ENCODE results near the gene MICAL2.

Gene MICAL2

GRCh38 chr11:12079726-12080556 lies 30.4 kb upstream of the MICAL2 start:
- no peak for DNase-seq

- DNase-seq: peak; percentile 15
Measured at GRCh38 chr11:12083380-12083779, 27.0 kb upstream of the MICAL2 start.

- no peak for DNase-seq
Measured at GRCh38 chr11:12084256-12084655, 26.1 kb upstream of the MICAL2 start.

GRCh38 chr11:12085371-12086251 lies 24.8 kb upstream of the MICAL2 start:
- DNase-seq: no peak

GRCh38 chr11:12086271-12087074 lies 23.9 kb upstream of the MICAL2 start:
- no peak for DNase-seq

GRCh38 chr11:12087075-12088004 lies 23.1 kb upstream of the MICAL2 start:
- DNase-seq: peak; percentile 39

- DNase-seq: no peak
Measured at GRCh38 chr11:12088047-12088481, 22.3 kb upstream of the MICAL2 start.

- no peak for DNase-seq
Measured at GRCh38 chr11:12088531-12088930, 21.9 kb upstream of the MICAL2 start.

GRCh38 chr11:12089041-12089440 lies 21.3 kb upstream of the MICAL2 start:
- no peak for DNase-seq

- no peak for DNase-seq
Measured at GRCh38 chr11:12089473-12089872, 20.9 kb upstream of the MICAL2 start.

GRCh38 chr11:12090061-12090591 lies 20.3 kb upstream of the MICAL2 start:
- DNase-seq: peak; percentile 29

- DNase-seq: no peak
Measured at GRCh38 chr11:12090761-12091258, 19.6 kb upstream of the MICAL2 start.

- no peak for DNase-seq
Measured at GRCh38 chr11:12091956-12092558, 18.3 kb upstream of the MICAL2 start.

- DNase-seq: no peak
Measured at GRCh38 chr11:12092714-12093113, 17.7 kb upstream of the MICAL2 start.

GRCh38 chr11:12094872-12095800 lies 15.3 kb upstream of the MICAL2 start:
- no peak for DNase-seq

GRCh38 chr11:12097219-12097618 lies 13.2 kb upstream of the MICAL2 start:
- DNase-seq: no peak

- no peak for DNase-seq
Measured at GRCh38 chr11:12098601-12099000, 11.8 kb upstream of the MICAL2 start.

- DNase-seq: no peak
Measured at GRCh38 chr11:12099132-12099873, 11.1 kb upstream of the MICAL2 start.

- DNase-seq: no peak
Measured at GRCh38 chr11:12100429-12100828, 10.0 kb upstream of the MICAL2 start.
